K562 (cell line): ENCODE results near the gene CHDH. TPM values are rescaled to one million over a fixed set of nuclear protein-coding genes. Genes with fewer than 3 reads are reported as not detected.

Experiments used
- ATAC-seq: fragments of 200-7000 bp; cut with Tn5 transposase; 3 replicates; pipeline ENCODE4 v1.9.1; 2020; ENCODE audit warnings: moderate library complexity
- Bru-seq: library from RNA; stranded (reverse); fragments of 400-500 nt; gene quantifications from one replicate; lab custom pipeline; 2021; lab: Mats Ljungman, UMichigan
- BruChase-seq, 2 experiments: library from RNA; stranded (reverse); fragments of 400-500 nt; gene quantifications; one replicate each; lab custom pipeline; 2021; lab: Mats Ljungman, UMichigan
- BruUV-seq: library from RNA; stranded (reverse); fragments of 400-500 nt; replicated peaks from 2 replicates; lab custom pipeline; 2021; lab: Mats Ljungman, UMichigan
- CTCF ChIA-PET: fragments of 300-600 bp; formaldehyde crosslinking; extraction: SDS; loops from one replicate; lab custom pipeline; 2021; ENCODE audit warnings: low intra/inter-chr PET ratio; lab: Yijun Ruan, JAX
- POLR2A ChIA-PET: fragments of 300-600, 350-650 bp; sonication (Branson Sonifier 250); formaldehyde crosslinking; extraction: SDS; loops from one replicate; lab custom pipeline; 2021; ENCODE audit warnings: antibody characterized with exemption, inconsistent platforms; lab: Yijun Ruan, JAX
- DNase-seq, 4 experiments: peaks; one replicate each; pipeline versions ENCODE4 v3.0.0 to v3.0.0-alpha.2; 2011 to 2018; ENCODE audit warnings: low spot score in 3 of 4, mixed read lengths in 3 of 4; ENCODE audit errors: extremely low read depth in 1 of 4
- FAIRE-seq: peaks from 2 replicates; lab custom pipeline; 2011; peaks lifted over from hg19 to GRCh38; lab: Jason Lieb, UNC
- H2AFZ ChIP-seq: 2 replicates; pipeline ENCODE4 v1.6.0; 2011; ENCODE audit warnings: low read depth, low read length, control low read depth, inconsistent platforms
- H3K27ac ChIP-seq: fragments of 200-600 bp; 3 replicates; pipeline ENCODE4 v1.8.0; 2011; ENCODE audit warnings: low read depth, mild to moderate bottlenecking, control low read depth, inconsistent platforms, low read length, moderate library complexity, mixed read lengths; ENCODE audit errors: extremely low read depth
- H3K27me3 ChIP-seq, 2 experiments: fragments of 300-600 bp in 1 of 2; 2 replicates in 1 of 2; 3 replicates in 1 of 2; pipeline versions ENCODE4 v1.6.0 to v1.8.0; 2011; ENCODE audit warnings: inconsistent platforms in 2 of 2, low read length in 2 of 2, mild to moderate bottlenecking in 1 of 2, mixed read lengths in 1 of 2, moderate library complexity in 1 of 2; ENCODE audit not compliant: control insufficient read depth in 2 of 2, insufficient read depth in 2 of 2
- H3K36me3 ChIP-seq: fragments of 300-600 bp; 3 replicates; pipeline ENCODE4 v1.8.0; 2011; ENCODE audit warnings: mild to moderate bottlenecking, low read length, inconsistent platforms; ENCODE audit not compliant: control insufficient read depth, insufficient read depth
- H3K4me1 ChIP-seq, 2 experiments: fragments of 200-600 bp in 1 of 2; replicated peaks in 1 of 2; 2 replicates in 1 of 2; 3 replicates in 1 of 2; pipeline versions ENCODE4 v1.5.1 to v1.8.0; 2011; ENCODE audit warnings: inconsistent platforms in 2 of 2, low read length in 2 of 2, mild to moderate bottlenecking in 1 of 2, mixed read lengths in 1 of 2, moderate library complexity in 1 of 2; ENCODE audit not compliant: control insufficient read depth in 2 of 2, insufficient read depth in 2 of 2
- H3K4me2 ChIP-seq: 2 replicates; pipeline ENCODE4 v1.6.1; 2011; ENCODE audit warnings: low read length, control low read depth, inconsistent platforms, mixed read lengths; ENCODE audit not compliant: insufficient read depth
- H3K4me3 ChIP-seq: fragments of 200-600 bp; sonication (generic), shearing (Covaris generic); 2 replicates; pipeline ENCODE4 v1.5.1; 2016; ENCODE audit warnings: control low read depth, inconsistent platforms
- H3K79me2 ChIP-seq: fragments of 200-600 bp; 3 replicates; pipeline ENCODE4 v1.8.0; 2011; ENCODE audit warnings: low read length, inconsistent platforms; ENCODE audit not compliant: control insufficient read depth, insufficient read depth
- H3K9ac ChIP-seq, 2 experiments: 2 replicates each; pipeline versions ENCODE4 v1.6.0 to v1.6.1; 2011; ENCODE audit warnings: low read depth in 2 of 2, low read length in 2 of 2, control low read depth in 1 of 2, inconsistent platforms in 1 of 2, mild to moderate bottlenecking in 1 of 2, mixed read lengths in 1 of 2; ENCODE audit not compliant: insufficient read depth in 1 of 2
- H3K9me1 ChIP-seq: one replicate; pipeline ENCODE4 v1.6.0; 2011; ENCODE audit warnings: inconsistent platforms, mild to moderate bottlenecking, low read length, moderate library complexity; ENCODE audit not compliant: control insufficient read depth, insufficient read depth
- H3K9me3 ChIP-seq: replicated peaks from 2 replicates; pipeline ENCODE4 v1.5.1; 2011; ENCODE audit warnings: low read depth, low read length, inconsistent platforms; ENCODE audit not compliant: control insufficient read depth, insufficient read depth
- H4K20me1 ChIP-seq: replicated peaks from 2 replicates; pipeline ENCODE4 v1.6.1; 2011; ENCODE audit warnings: low read length, inconsistent platforms, mixed read lengths; ENCODE audit not compliant: control insufficient read depth, insufficient read depth
- CXXC5 ChIP-seq: fragments of 250-450 bp; sonication (Bioruptor Pico); IDR thresholded peaks from 2 replicates; pipeline ENCODE4 v1.8.0; 2022; ENCODE audit warnings: inconsistent platforms, mild to moderate bottlenecking, moderate library complexity
- L3MBTL2 ChIP-seq: fragments of 450-650 bp; IDR thresholded peaks from 2 replicates; pipeline ENCODE4 v1.6.1; 2016; ENCODE audit warnings: mild to moderate bottlenecking, moderate library complexity
- MAX ChIP-seq: sonication (generic); formaldehyde crosslinking; IDR thresholded peaks from 2 replicates; pipeline ENCODE4 v1.9.0; 2022; ENCODE audit warnings: mild to moderate bottlenecking, missing genetic modification reagents
- NRF1 ChIP-seq, 2 experiments: fragments of 450-650 bp; IDR thresholded peaks in 1 of 2; conservative IDR thresholded peaks in 1 of 2; 2 replicates each; pipeline ENCODE4 v1.6.1; 2014; ENCODE audit warnings: mild to moderate bottlenecking in 2 of 2
- PHF21A ChIP-seq: fragments of 450-650 bp; IDR thresholded peaks from 2 replicates; pipeline ENCODE4 v1.6.1; 2017; ENCODE audit warnings: low read depth, borderline replicate concordance
- PHF8 ChIP-seq: fragments of 200-600 bp; sonication (generic); IDR thresholded peaks from 2 replicates; pipeline ENCODE4 v1.6.1; 2012; ENCODE audit warnings: mixed run types, mild to moderate bottlenecking, inconsistent platforms, low read length, moderate library complexity, borderline replicate concordance
- RB1 ChIP-seq: fragments of 450-650 bp; IDR thresholded peaks from 2 replicates; pipeline ENCODE4 v1.6.1; 2017; ENCODE audit warnings: low read depth, mild to moderate bottlenecking
- SIN3B ChIP-seq: fragments of 450-650 bp; IDR thresholded peaks from 2 replicates; pipeline ENCODE4 v1.6.1; 2017; ENCODE audit warnings: low read depth, mild to moderate bottlenecking, moderate library complexity
- TBP ChIP-seq: optimal IDR thresholded peaks from 2 replicates; pipeline ENCODE3; 2011; ENCODE audit warnings: low read depth, low read length, improper control_type of control experiment
- ZNF263 ChIP-seq: sonication (generic); formaldehyde crosslinking; IDR thresholded peaks from 2 replicates; pipeline ENCODE4 v1.8.0; 2022; ENCODE audit warnings: mild to moderate bottlenecking, missing genetic modification reagents, borderline replicate concordance
- ZNF551 ChIP-seq: fragments of 250-450 bp; sonication (Bioruptor Pico); IDR thresholded peaks from 2 replicates; pipeline ENCODE4 v1.5.0; 2021; ENCODE audit warnings: mild to moderate bottlenecking, moderate library complexity
- ZNF740 ChIP-seq, 3 experiments: fragments of 200-800 bp in 1 of 3; sonication (Bioruptor generic) in 1 of 3; sonication (generic) in 1 of 3; formaldehyde crosslinking in 1 of 3; IDR thresholded peaks; 2 replicates each; pipeline versions ENCODE4 v1.6.1 to v1.8.0; 2016 to 2022; ENCODE audit warnings: mild to moderate bottlenecking in 2 of 3, missing compliant biosample characterization in 2 of 3, missing genetic modification characterization in 2 of 3, missing genetic modification reagents in 1 of 3
- WGBS: fragments of 100-300 bp; shearing (Covaris generic); methylation state at CpG from one replicate; pipeline ENCODE4 v1.1.6; 2016; ENCODE audit warnings: low coverage, mixed read lengths; ENCODE audit not compliant: insufficient coverage; ENCODE audit errors: missing lambda C conversion rate; 5-methylcytosine and 5-hydroxymethylcytosine counted together
- in situ Hi-C: fragments of 300-500 bp; cut with MboI; formaldehyde crosslinking; loops from 4 replicates; pipeline ENCODE4 v1.15.0; 2018; ENCODE audit warnings: inconsistent platforms, mixed read lengths
- intact Hi-C: fragments of 100-400 bp; cut with micrococcal nuclease; formaldehyde crosslinking; loops from 2 replicates; pipeline ENCODE4 v1.14.2; 2022
- long read RNA-seq, 3 experiments: library from polyadenylated mRNA in 2 of 3; library from RNA in 1 of 3; unstranded in 2 of 3; stranded (forward) in 1 of 3; transcript quantifications; one replicate each; pipeline ENCODE4 v2.0.0, GENCODE V29; 2019 to 2022
- polyA minus RNA-seq, 3 experiments: library from RNA; depleted of rRNA, polyadenylated mRNA; stranded (reverse); fragments of >200 nt; gene quantifications; 2 replicates each; pipeline ENCODE4 v1.2.3, GENCODE V29; 2011
- polyA plus RNA-seq, 8 experiments: library from polyadenylated mRNA; depleted of rRNA in 4 of 8; stranded (reverse) in 5 of 8; unstranded in 3 of 8; fragments of >200 nt; fragmentation: Nextera tagmentation in 2 of 8; fragmentation: Illumina TruSeq in 1 of 8; extraction: Ambion mirVana in 2 of 8; extraction: Trizol in 1 of 8; gene quantifications; 2 replicates each; pipeline versions ENCODE4 v1.2.1 to v1.2.3, GENCODE V29; 2011 to 2014; ENCODE audit warnings: inconsistent platforms in 1 of 8, missing spikeins in 1 of 8
- total RNA-seq, 7 experiments: library from RNA; depleted of rRNA in 6 of 7; stranded (reverse); fragments of >200 nt in 6 of 7; fragmentation: Illumina TruSeq in 2 of 7; extraction: Trizol in 2 of 7; gene quantifications; 2 replicates each; pipeline versions ENCODE4 v1.2.1 to v1.2.3, GENCODE V29; 2011 to 2021; ENCODE audit warnings: low replicate concordance in 1 of 7

Gene CHDH, protein sequence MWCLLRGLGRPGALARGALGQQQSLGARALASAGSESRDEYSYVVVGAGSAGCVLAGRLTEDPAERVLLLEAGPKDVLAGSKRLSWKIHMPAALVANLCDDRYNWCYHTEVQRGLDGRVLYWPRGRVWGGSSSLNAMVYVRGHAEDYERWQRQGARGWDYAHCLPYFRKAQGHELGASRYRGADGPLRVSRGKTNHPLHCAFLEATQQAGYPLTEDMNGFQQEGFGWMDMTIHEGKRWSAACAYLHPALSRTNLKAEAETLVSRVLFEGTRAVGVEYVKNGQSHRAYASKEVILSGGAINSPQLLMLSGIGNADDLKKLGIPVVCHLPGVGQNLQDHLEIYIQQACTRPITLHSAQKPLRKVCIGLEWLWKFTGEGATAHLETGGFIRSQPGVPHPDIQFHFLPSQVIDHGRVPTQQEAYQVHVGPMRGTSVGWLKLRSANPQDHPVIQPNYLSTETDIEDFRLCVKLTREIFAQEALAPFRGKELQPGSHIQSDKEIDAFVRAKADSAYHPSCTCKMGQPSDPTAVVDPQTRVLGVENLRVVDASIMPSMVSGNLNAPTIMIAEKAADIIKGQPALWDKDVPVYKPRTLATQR
- total RNA-seq (2011; cell fraction: chromatin; rRNA removed; ENCODE audit: low replicate concordance), result 0.51 and 1.1 TPM in 2 replicates
- total RNA-seq (2011; cell fraction: nucleolus; rRNA removed), result 0.39 and 0.83 TPM in 2 replicates
- total RNA-seq (2011; cell fraction: nucleoplasm; rRNA removed), result 0.44 and 0.46 TPM in 2 replicates
- total RNA-seq (2014; rRNA removed) (0.57 and 1.9 TPM in 2 replicates), total RNA-seq (2014; rRNA removed; fragmentation: Illumina TruSeq; extraction: Trizol) (0.29 and 0.33 TPM in 2 replicates), total RNA-seq (2015; rRNA removed; fragmentation: Illumina TruSeq; extraction: Trizol) (0.36 and 0.38 TPM in 2 replicates), total RNA-seq (2021) (0.89 and 1.4 TPM in 2 replicates), polyA plus RNA-seq (2011; rRNA removed) (0.53 and 1.4 TPM in 2 replicates), polyA plus RNA-seq (2014; fragmentation: Illumina TruSeq; extraction: Trizol) (0.46 and 0.58 TPM in 2 replicates), polyA plus RNA-seq (2014; fragmentation: Nextera tagmentation; extraction: Ambion mirVana) (under 1 TPM; 0.06 to 0.14 TPM), polyA plus RNA-seq (2014; rRNA removed) (0.65 and 0.90 TPM in 2 replicates), polyA minus RNA-seq (2011; rRNA and poly(A)+ RNA removed) (0.28 and 0.63 TPM in 2 replicates), Bru-seq, nascent RNA (percentile 36 among the genes with signal in this experiment), BruChase-seq, experiment 1, labeled RNA remaining after a 2-hour chase (percentile 28 among the genes with signal in this experiment), BruChase-seq, experiment 2, labeled RNA remaining after a 6-hour chase (percentile 28 among the genes with signal in this experiment)
- 0.78 and 1.2 TPM in 2 replicates for polyA plus RNA-seq (2011; cell fraction: cytosol; rRNA removed)
- polyA plus RNA-seq (2011; cell fraction: nucleus; rRNA removed), result 0.71 and 1.3 TPM in 2 replicates
- 0.35 and 0.39 TPM in 2 replicates for polyA plus RNA-seq (2012)
- polyA minus RNA-seq (2011; cell fraction: cytosol; rRNA and poly(A)+ RNA removed), result 0.29 and 1.2 TPM in 2 replicates
- 0.13 and 1.00 TPM in 2 replicates for polyA minus RNA-seq (2011; cell fraction: nucleus; rRNA and poly(A)+ RNA removed)
- long read RNA-seq, experiment 1, full-length matches to known transcripts, result 1 of 8 reads
- long read RNA-seq, experiment 1, partial matches to known transcripts, result 0 of 8 reads
- long read RNA-seq, experiment 1, other reads (novel, unspliced or antisense), result 7 of 8 reads
- long read RNA-seq, experiment 2, full-length matches to known transcripts, result 2 of 3 reads
- long read RNA-seq, experiment 2, partial matches to known transcripts, result 0 of 3 reads
- long read RNA-seq, experiment 2, other reads (novel, unspliced or antisense), result 1 of 3 reads
- long read RNA-seq, experiment 3, partial matches to known transcripts, result 0 of 2 reads
- long read RNA-seq, experiment 3, other reads (novel, unspliced or antisense), result 2 of 2 reads

GRCh38 chr3:53846134-53846850 lies at the start of gene CHDH, which contains the start of gene IL17RB:
Gene CHDH, minus strand, starts transcription at chr3:53846419. Its CDS starts 22,411 bp downstream, at chr3:53824008.
Gene IL17RB, plus strand, starts transcription at chr3:53846568. Its CDS starts 21 bp downstream, at chr3:53846589.
- CTCF ChIA-PET, result no interaction called here
- intact Hi-C loops, result no loop called here
- TF ChIP-seq TBP (peak; percentile 29), SIN3B (no peak), NRF1 (conservative IDR thresholded peaks at IDR 0.05 in 1 of 2, IDR thresholded peaks at IDR 0.05 in 1 of 2) (peak in 1 of 2 experiments; percentile 29; a peak in 2 of 4 replicates), PHF21A (no peak), RB1 (0 out of 2 replicates have a peak, but pooled peaks have one; percentile 40), MAX (CRISPR knock-in tag) (peak; percentile 26; the same call in 1 of the 2 replicates), L3MBTL2 (0 out of 2 replicates have a peak, but pooled peaks have one; percentile 41), ZNF551 (CRISPR knock-in tag) (no peak), ZNF740 (CRISPR knock-in tag; IDR thresholded peaks at IDR 0.05) (no peak), ZNF740 (tag; IDR thresholded peaks at IDR 0.05) (no peak), ZNF263 (CRISPR knock-in tag) (no peak), CXXC5 (CRISPR knock-in tag) (0 out of 2 replicates have a peak, but pooled peaks have one; percentile 15), PHF8 (peak; percentile 57; the same call in 1 of the 2 replicates)

More at GRCh38 chr3:53846134-53846850, at the start of gene CHDH, which contains the start of gene IL17RB:
- POLR2A ChIA-PET, result interaction anchor here (0.5 to 0.6 kb wide), 2 partner anchors 13 to 311 kb away, joined by 3 read pairs; no protein-coding TSS in a partner anchor
- in situ Hi-C loops, result no loop called here
- Histone ChIP-seq H3K27ac (no peak within 1 kb of the TSS), H2AFZ (0 out of 2 replicates have a peak within 1 kb of the TSS, but pooled peaks have one; percentile 32), H3K4me3 (peak within 1 kb of the TSS; percentile 19), H3K27me3 (peaks cover 0 to 25% of the 10 kb centered on the region in 2 experiments; a peak in 3 of 5 replicates), H3K4me2 (0 out of 2 replicates have a peak within 1 kb of the TSS, but pooled peaks have one; percentile 18), H3K9me3 (no peaks in the 10 kb centered on the region), H4K20me1 (no peaks in the 10 kb centered on the region), H3K9me1 (no peaks in the 10 kb centered on the region), H3K79me2 (no peaks in the 10 kb centered on the region), H3K36me3 (no peaks in the 10 kb centered on the region), H3K4me1 (peaks cover 0 to 13% of the 10 kb centered on the region in 2 experiments; a peak in 2 of 5 replicates), H3K9ac (peak within 1 kb of the TSS; percentile 14 to 71; a peak in 2 of 4 replicates)
- 29% methylated on average over 33 of the region's 91 CpGs for WGBS
- peak; percentile 35 to 61 (median 50) for DNase-seq
- FAIRE-seq, result no peak
- BruUV-seq, result no TSS peak
- peak; percentile 85 for ATAC-seq
